GM18498 (cell line): Measurements from ENCODE around the gene HUS1.
A peak's percentile ranks its signal among the peaks of the same experiment; 100 is the strongest.
"Not testable (repeated sequence)": the region's sequence is repeated elsewhere in the genome, so short reads cannot be mapped to it uniquely, and the experiment has no call there.

Source experiments
- ATAC-seq: cut with Tn5 transposase; IDR thresholded peaks from one replicate; pipeline ENCODE4 v1.9.1; 2021; ENCODE audit warnings: mild to moderate bottlenecking, moderate library complexity; ENCODE audit not compliant: unreplicated experiment

HUS1 gene

DNA sequence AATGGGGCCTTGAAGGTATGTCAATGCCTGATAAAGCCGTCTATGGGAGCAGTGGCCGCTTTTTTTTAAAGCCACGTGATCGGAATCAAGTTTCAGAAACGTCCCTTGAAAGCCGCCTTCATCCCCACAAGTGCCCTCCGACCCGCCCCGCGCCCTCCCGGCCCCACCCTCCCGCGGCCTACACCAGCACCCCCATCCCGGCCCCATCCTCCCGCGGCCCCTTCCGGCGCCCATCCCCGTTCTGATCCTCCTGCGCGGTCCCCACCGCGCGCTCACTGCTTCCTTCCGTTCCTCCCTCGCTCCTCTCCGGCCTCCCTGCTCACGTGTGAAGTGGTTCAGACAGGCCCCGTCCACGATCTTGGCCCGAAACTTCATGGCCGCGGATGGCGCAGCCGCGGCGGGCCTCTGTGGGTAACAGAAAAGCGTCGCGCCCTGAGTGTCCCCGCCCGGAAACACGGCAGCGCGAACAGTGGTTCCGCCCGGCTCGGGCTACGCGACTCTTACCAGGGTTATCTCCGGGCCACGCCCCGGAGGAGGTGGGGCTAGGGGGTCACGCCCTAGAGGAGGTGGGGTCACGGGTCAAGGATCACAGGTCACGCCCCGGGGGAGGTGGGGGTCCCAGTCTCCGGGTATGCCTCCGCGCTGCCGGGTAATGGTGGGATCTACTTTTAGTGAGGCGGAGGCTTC, at the start of gene HUS1:
Gene HUS1, minus strand, starts transcription at position 471 of the 687 bp plus-strand sequence. Its CDS starts 96 bp downstream, at position 375.
- peak; percentile 99 for ATAC-seq

- ATAC-seq, result no peak
Measured at GRCh38 chr7:48028938-48029337, 49.5 kb upstream of the HUS1 start, which contains the start of gene SUN3. Gene SUN3 (minus strand): TSS chr7:48029107. CDS start chr7:48028938, 169 bp downstream.

DNA sequence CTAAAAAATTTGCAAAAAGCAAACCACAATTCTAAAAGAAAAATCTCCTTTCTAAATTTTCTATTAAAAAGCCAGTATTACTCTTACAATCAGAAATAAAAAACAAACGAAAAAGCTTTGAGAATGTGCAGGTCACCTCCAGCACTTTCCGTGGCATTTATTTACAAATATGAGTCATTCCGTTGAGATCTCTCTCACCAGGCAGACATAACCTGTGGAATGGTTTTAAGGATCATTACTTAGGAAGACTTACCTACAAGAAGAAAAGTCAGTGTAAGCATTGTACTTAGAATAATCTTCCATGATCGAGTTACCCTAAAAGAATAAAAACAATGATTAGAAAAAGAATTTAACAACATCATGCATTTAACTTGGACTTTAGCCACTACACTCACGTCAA, 46.2 kb upstream of the HUS1 start:
- ATAC-seq, result no peak

DNA sequence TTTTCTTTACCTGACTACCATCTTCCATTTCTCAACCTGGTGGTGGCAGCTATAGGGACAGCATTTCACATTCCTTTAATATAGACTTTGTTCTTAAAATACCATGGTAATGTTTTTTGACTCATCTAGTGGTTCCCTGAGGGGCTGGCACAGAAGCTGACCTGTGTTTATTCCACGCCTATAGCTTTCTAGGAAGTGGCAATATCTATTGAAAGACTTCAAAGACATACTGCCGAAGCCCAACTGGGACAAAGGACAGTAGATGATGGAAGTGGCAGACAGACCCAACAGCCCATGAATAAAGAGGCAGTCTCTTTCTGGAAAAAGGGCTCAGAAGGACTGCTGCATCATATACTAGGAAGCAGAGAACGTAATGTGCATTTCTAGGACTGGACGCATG, 38.3 kb upstream of the HUS1 start:
- ATAC-seq, result no peak

- no peak for ATAC-seq
Measured at GRCh38 chr7:48016641-48017040, 37.2 kb upstream of the HUS1 start.

- no peak for ATAC-seq
Measured at GRCh38 chr7:48011951-48012350, 32.5 kb upstream of the HUS1 start.

GRCh38 chr7:48011323-48011722, 31.9 kb upstream of the HUS1 start:
- no peak for ATAC-seq

DNA sequence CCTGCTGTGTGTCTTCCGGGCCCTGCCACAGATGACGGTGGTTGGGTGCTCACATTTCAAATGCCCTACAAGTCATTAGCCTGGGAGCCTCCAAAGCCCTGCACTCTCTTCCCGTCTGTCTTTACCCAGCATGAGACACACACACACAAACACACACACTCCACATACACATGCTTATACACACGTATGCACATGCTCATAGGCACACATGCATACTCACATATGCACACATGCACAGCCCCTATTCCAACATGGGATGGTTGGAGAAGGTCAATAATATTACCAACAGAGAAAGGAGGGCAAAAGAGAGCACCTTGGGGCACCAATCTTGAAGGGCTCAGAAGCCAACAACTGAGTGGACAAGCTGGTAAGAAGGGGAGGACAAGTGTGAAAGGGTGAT, 30.5 kb upstream of the HUS1 start:
- no peak for ATAC-seq

DNA sequence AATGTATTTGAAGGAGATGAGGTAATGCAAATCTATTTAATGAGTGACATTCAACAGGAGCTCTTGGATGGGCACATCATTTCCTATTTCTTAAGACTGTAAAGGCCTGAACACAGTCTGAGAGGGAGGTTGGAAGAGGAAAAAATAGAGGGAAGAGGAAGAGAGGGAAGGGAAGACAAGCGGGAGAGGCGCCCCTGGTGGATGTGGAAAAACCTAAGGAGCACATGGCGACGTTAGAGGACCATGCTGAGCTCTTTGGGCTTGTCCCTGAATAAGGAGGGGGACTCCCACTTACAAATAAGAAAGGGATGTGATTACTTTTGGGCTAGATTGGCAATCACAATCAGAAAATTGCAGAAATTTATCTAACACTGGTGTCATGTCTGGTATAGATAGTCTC, 29.8 kb upstream of the HUS1 start:
- ATAC-seq, result no peak

DNA sequence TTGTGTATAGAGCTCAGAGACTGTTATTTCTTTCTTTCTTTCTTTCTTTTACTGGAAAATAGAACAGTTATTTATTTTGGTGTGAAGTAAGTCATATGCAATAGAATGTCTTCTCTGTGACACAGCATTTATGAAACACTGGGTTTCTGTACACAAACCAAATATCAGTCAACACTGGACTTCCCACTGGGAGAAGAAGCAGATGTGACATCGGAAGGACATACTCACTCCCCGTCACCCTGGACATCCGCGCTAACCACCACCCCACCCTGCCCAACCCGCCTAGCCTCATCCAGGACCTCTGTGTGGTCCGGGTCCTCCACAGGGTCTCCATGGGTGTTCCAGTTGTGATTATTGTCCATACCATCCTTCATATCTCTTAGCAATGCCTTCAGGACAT, 27.5 kb upstream of the HUS1 start:
- no peak for ATAC-seq

GRCh38 chr7:48004638-48005037, 25.2 kb upstream of the HUS1 start:
- ATAC-seq, result no peak

DNA sequence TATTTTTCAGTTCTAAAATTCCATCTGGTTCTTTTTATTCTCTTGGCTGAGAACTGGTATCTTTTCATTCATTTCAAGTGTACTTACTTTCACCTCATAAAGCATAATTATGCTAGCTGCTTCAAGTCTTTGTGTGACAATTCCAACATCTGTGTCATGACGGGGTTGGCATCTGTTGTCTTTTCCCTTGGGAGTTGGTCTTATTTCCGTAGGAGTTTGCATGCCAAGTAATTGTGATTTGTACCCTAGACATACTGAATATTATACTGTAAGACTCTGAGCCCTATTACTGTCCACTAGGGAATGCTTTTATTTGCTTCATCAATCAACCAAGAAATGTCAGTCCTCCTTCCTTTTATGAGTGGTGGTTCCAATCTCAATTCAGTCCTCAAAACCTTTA, 24.6 kb upstream of the HUS1 start:
- ATAC-seq, result no peak

DNA sequence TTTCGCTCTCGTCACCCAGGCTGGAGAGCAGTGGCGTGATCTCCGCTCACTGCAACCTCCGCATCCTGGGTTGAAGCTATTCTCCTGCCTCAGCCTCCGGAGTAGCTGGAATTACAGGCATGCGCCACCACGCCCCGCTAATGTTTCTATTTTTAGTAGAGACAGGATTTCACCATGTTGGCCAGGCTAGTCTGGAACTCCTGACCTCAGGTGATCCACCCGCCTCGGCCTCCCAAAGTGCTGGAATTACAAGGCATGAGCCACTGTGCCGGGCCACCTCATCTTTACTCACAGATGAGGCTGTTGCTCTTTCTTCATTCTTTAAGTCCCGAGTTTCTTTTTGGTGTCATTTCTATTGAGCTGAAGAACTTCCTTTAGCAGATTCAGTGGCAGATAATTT, 20.7 kb upstream of the HUS1 start:
- ATAC-seq, result not testable (repeated sequence)

DNA sequence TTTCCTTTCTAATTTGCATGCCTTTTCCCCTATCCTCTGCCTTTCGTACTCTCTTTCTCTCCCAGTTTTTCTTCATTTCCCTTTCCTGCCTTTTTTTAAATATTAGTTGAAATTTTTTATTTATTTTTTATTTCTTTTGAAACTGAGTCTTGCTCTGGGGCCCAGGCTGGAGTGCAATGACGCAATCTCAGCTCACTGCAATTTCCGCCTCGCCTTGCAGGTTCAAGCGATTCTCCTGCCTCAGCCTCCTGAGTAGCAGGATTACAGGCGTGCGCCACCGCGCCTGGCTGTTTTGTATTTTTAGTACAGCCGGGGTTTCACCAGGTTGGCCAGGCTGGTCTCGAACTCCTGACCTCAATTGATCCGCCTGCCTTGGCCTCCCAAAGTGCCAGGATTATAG, 20.0 kb upstream of the HUS1 start:
- no peak for ATAC-seq

GRCh38 chr7:47992446-47992845, 13.0 kb upstream of the HUS1 start:
- no peak for ATAC-seq

GRCh38 chr7:47991741-47992311, 12.4 kb upstream of the HUS1 start:
- peak; percentile 100 for ATAC-seq

DNA sequence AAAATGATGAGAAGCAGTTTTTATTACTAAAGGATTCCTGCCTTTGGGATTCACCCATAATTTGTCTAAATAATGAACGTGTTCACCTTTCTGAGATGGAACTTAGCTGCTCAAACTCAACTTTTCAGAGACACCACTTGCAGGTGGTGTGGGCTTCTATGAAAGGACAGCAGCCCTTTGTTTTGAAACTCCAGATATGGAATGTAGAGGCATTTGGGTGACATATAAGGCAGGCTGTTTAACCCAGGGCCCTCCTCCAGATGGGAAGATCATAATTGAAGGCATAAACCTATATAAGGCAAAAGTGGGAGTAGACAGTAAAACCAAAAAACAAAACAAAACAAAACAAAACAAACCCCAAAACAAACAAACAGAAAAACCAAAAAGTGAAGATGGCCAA, 11.9 kb upstream of the HUS1 start:
- no peak for ATAC-seq

DNA sequence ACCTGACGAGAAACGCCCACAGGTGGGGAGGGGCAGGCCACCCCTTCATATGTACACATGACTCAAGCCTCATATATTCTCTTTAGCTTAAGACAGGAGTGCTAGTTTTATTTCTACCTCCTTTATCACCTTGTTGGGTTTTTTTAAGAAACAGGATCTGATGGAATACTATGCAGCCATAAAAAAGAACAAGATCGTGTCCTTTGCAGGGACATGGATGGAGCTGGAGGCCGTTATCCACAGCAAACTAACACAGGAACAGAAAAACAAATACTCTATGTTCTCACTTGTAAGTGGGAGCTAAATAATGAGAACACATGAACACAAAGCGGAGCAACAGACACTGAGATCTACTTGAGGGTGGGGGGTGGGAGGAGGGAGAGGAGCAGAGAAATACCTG, 11.2 kb upstream of the HUS1 start:
- no peak for ATAC-seq

DNA sequence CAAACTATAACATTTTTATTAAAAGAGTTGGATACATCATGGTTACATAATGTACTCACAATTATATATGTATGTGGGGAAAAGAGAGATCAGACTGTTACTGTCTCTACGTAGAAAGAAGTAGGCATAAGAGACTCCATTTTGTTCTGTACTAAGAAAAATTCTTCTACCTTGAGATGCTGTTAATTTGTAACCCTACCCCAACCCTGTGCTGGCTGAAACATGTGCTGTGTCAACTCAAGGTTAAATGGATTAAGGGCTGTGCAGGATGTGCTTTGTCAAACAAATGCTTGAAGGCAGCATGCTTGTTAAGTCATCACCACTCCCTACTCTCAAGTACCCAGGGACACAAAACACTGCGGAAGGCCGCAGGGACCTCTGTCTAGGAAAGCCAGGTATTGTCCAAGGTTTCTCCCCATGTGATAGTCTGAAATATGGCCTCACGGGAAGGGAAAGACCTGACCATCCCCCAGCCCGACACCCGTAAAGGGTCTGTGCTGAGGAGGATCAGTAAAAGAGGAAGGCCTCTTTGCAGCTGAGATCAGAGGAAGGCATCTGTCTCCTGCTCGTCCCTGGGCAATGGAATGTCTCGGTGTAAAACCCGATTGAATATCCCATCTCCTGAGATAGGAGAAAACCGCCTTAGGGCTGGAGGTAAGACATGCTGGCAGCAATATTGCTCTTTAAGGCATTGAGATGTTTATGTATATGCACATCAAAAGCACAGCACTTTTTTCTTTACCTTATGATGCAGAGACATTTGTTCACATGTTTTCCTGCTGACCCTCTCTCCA, 10.4 kb upstream of the HUS1 start:
- not testable (repeated sequence) for ATAC-seq

GRCh38 chr7:47988496-47989386, 9.3 kb upstream of the HUS1 start:
- no peak for ATAC-seq

DNA sequence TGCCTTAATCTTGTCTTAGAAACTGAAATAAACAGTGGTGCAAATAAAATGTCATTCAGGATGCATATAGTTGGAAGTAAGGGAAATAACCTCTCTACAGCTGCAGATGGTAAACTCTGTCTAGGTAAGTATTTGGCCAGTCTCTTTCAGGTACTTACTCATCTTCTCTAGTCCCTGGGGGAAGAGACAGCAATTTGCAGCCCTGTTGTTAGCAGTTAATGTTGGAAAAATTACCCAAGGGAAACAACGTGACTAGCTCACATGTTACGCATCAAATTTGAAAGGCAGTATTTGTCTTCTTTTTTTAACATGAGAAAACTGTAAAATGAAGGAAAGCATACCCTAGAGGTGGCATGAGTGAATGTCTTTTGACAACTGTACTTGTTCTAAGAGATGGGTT, 3.2 kb upstream of the HUS1 start:
- no peak for ATAC-seq
